UCSD-AML1 (cell line): Measurements from ENCODE around the gene SLC2A6.

Experiments used
- DNase-seq: peaks from one replicate; lab custom pipeline; 2025; ENCODE audit not compliant: unreplicated experiment; lab: John Stamatoyannopoulos, UW

Gene SLC2A6, protein sequence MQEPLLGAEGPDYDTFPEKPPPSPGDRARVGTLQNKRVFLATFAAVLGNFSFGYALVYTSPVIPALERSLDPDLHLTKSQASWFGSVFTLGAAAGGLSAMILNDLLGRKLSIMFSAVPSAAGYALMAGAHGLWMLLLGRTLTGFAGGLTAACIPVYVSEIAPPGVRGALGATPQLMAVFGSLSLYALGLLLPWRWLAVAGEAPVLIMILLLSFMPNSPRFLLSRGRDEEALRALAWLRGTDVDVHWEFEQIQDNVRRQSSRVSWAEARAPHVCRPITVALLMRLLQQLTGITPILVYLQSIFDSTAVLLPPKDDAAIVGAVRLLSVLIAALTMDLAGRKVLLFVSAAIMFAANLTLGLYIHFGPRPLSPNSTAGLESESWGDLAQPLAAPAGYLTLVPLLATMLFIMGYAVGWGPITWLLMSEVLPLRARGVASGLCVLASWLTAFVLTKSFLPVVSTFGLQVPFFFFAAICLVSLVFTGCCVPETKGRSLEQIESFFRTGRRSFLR

DNA sequence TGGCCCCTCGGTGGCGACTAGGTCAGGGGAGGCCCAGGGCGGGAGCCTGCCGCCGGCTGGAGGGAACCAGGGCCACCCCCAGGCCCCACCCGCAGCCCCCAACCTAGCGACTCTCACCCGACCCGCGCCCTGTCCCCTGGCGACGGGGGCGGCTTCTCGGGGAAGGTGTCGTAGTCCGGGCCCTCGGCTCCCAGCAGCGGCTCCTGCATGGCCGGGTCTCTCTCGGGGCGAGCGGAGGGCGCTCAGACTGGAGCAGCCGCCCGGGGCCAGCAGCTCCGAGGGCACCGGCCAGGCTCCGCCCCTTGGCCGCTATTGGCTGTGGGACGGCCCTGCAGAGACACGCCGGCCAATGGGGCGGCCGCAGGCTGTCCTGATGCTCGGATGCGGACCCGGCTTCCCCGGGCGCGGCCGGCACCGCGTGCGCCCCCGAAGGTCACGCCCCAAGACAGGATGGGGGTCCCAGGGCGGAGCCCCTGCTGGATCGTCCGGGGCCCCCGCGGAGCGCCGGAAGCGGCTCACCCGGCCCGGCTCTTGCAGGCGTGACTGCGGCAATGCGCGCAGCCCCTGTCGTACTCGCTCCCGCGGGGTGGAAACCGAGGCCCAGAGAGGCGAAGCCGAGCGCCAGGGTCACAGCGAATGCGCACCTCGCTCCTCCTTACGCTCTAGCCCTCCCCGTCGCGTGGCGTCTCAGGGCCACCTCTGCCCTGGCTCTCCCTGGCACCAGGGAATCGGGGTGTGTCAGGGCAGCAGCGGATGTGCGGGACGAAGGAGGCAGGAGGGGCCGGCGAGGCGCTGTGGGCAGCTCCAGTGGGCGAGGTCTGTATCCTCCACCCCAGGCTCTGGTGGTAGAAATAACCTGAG lies at the start of gene SLC2A6:
Gene SLC2A6, minus strand, starts transcription at position 249 of the 861 bp plus-strand sequence. Its CDS starts 40 bp downstream, at position 209.
- peak; percentile 84 for DNase-seq

DNA sequence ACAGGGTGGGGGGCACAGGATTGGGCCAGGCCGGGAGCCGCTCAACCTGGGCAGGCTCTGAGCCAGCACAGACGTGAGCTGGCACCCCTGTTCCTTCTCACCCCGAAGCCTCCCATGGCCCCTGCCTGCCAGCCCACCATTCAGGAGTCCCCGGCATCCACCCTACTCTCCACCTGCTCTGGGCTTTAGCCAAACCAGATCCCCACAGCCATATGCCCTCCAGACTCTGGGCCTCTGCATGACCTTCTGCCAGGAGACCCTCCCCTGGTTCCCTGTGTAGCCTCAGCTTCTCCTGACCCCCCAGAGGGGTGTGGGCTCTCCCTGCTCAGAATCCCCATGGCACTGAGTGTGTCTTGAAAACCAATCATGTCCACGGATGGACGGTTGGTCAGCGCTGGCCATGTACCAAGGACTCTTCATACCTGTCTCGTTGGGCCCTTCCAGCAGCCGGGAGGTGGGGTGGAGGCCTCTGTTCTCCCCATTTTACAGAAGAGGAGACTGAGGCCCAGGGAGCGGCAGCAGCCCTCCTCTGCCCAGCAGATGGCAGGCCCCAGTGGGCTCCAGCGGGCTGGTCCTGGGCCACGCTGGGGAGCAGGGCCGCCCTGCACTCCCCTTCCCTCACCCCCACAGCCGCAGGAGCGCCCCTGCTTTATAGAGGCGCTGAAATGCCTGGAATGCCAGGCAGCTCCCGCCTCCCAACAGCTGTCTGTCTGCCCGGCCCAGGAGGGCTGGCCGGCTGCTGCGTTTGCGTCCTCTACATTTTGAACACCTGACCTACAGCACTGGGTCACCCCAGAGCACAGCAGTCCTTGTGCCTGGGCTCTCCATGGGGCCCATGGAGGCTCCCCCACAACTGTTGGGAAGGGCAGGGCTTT lies 49.3 kb upstream of the SLC2A6 start:
- DNase-seq, result no peak

DNA sequence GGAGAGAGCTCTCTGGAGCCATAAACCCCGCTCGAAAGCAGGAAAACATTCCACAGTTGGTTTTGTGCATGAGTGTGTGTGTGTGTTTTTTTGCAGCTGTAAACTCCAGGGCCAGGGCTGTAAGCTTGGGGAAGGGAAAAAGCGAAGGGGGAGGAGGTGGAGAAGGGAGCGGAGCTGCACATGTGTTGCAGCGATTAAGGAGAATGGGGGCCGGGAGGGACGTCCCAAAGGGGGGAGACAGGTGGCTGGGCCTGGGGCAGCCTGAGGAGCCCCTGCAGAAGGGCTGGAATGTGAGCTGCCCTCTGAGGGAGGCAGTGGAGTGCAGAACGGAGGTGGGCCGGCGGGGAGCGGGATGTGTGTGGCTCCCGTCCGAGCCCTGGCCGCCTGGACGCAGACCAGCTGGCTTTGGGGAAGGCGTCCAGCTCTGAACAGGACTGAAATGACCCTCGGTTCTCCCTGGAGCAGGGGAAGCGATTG lies 48.6 kb upstream of the SLC2A6 start:
- DNase-seq, result no peak

DNA sequence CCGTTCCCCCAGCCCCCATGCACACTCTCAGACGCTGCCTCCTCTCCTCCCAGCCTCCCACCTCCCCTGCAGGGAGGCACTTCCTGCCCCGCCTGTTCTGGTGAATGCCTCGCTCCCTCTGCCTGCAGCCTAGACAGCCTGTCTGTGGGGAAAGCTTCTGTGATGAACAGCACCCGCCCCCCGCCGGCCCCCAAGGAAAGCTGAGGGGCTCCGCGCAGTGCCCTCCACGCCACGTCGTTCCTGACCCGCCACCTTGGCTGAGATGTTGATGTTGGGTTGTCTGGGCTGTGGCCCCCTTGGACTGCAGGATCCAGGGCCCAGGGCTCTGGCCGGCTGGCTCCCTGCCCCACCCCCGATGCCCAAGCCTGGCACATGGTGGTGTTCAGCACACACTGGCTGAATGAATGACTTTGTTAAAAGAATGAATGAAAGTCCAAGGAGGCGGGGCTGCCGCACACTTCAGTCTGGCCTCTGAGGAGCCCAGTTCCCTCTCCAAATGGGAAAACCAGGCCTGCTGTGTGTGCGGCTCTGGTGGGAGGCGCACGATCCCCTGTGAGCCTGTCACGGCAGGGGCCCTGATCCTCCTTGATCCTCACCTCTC lies 47.9 kb upstream of the SLC2A6 start:
- DNase-seq, result peak; percentile 34

DNA sequence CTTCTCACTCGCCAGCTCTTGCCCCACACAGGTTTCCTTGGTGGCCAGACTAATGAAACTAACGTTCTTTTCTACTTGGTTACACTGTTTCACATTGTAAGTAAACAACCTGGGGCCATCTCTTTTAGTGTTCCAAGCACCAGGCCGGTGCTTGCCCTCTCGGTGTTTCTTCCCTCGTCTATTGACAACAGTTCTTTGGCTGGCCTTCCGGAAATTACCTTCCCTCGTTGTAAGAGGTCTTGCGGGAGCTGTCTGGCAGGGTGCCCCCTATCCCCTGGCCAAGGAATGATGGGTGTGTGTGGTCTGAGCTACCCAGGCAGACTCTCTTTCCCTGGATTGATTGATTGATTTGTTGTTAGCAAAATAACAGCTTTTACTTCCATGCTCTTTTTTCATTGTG lies 46.8 kb upstream of the SLC2A6 start:
- DNase-seq, result no peak

DNA sequence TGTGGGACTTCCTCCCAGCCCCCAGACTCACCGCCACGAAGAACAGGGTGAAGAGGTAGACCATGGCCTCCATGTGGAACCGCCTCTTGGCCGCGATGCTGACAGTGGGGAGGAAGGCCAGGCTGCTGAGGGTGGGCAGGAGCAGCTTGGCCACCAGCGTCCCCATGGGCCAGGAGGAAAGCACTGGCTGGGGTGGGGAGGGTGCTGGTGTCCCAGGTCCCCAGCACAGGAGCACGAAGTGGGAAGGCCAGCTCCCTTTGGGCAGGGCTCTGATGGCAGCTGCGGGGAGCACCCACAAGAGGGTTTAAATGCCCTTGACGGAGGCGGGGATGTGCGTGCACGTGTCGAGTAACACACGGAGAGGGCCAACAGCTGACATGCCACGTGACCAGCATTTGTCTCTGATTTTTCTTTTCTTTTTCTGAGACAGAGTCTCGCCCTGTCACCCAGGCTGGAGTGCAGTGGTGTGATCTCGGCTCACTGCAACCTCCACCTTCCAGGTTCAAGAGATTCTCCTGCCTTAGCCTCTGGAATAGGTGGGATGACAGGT lies 45.9 kb upstream of the SLC2A6 start, which contains the start of gene MYMK:
Gene MYMK, minus strand, starts transcription at position 281 of the 550 bp plus-strand sequence. Its CDS starts 115 bp downstream, at position 166.
- DNase-seq, result no peak

DNA sequence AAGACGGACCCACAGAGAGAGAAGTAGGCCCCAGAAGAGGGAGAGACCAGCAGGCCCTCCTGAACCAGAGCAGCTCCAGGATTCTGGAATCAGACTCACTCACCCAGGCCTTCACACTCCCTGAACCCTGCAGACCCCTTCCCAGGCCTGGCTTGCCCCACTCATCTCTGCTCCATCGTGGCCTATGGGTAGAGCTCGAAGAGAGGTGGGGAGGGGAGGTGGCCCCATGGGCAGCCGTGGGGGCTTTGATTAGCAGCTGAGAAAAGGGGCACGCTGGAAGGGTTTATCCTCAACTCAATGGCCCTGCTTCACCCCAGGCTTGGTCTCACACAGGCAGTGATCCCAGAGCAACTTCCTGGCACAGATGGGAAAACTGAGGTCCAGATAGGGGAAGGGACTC lies 45.2 kb upstream of the SLC2A6 start:
- no peak for DNase-seq

DNA sequence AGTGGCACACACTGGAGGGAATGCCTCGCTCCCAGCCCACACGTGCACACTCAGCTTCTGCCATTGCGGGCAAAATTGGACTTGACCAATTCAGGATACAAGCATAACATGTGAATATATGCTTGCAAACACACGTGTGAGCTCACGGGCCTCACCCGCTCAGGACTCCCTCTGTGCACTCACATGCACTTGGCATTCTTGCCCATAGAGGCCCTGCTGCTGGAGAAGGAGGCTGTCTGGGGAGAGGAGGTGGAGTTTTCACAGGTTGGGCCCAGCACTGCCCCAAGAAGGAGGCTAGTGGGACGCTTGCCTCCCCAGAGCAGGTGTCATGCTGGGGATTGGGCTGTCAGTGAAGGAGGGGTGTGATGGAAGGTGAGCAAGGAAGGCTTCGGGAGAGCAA lies 44.2 kb upstream of the SLC2A6 start:
- no peak for DNase-seq

DNA sequence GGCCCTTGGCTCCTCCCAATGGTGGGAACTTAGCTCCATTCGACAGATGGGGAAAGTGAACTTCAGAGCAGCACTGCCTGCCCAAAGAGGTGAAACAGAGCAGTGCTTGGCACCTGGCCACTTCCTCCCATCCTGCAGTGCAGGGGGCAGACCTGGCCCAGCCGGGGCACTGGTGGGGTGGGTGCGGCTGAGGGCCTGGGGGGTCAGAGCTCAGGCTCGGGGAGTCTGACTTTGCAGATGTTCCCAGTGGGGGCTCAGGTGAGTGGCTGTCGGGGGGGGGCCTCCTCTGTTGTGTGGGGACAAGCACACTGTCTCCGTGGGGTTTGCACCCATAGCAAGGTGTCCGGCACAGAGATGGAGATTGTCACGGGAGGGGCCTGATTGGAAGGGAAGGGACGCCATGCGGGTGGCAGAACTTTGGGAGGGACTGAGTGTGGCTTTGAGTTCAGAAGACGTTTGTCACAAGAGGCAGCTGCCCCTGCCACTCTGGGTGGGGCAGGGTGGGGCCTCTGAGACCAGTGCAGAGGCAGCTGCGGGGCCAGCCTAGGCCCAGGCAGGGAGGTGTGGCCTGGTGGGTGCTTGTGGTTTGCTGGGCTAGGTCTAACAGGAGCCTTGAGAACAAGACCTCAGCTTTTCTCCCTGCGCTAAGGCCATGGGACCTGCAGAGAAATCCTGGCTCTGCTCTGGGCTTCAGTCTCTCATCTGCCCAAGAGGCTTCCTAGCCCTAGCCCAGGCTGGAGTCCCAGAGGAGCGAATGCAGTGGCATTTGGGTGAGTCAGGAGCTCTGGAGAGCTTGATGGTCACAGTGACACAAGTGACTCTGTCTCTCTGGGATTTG lies 43.4 kb upstream of the SLC2A6 start:
- no peak for DNase-seq

DNA sequence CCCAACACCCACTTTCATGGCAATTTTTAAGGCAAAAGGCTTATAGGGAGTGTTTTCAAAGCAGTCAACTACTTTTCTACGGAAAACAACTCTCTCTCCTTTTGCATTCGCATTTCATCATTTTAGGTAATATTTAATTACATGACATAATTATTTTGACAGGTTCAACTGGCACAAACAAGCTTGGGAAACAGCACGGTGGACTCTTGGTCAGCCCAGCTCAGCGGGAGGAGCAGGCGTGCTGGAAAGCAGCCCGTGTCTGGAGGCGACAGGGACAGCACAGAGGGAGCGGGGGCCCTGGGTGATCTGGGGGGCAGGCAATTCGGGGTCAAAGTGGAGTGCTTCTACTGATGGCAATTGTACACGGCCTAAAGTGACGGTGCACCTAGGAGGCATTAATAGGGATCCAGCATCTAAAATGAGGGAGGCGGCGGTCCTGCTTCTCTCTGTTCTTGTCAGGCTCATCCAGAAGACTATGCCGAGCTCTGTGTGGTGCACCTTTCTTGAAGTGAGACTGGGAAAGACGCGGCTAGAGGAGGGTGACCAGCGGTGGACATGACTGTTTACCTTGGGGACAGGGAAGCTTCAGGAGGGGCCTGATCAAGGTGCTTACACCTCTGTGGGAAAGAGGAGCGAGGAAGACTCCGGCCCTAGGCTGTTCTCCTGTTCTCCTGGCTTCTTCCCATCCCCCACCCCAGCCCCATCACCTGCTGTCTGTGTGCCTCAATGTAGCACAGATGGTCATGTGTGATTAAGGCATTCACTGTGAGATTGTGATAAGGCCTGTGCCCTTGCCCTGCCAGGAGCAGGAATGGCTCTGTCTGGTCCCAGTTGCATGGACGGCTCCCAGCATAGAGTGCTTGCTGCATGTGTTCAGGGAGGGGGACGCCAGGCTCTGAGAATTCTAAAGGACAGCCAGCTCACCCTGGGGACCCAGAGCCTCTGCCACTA lies 42.5 kb upstream of the SLC2A6 start:
- DNase-seq, result no peak

DNA sequence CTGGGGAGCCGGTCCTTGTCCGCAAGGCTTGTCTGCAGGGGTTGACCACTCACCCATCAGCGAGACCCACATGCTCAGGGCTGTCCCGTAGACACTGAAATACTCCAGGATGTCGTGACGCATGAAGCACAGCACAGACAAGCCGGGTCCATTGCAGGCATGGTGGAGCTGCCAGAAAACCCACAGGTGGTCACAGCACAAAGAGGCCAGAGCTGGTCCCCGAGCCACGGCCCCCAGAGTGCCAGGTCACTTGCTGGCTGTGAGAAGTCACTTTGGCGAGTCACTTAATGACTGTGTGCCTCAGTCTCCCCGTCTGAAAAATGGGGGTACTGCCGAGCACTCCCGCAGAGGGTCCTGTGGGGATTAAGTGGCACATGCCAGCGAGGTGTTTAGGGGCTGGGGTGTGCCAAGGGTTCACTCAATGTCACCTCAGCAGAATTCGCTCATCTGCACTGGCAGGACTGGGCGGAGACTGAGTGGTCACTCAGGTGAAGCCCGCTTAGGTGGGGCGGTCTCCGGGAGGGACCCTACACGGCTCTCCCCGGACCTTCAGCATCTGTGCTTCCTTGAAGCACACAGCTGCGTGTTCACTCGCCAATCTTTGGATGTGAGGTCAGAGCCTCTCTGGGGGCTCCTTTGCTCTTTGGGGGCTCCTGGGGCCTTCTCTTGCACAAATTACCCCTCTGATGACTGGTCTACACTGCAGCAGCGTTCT lies 41.4 kb upstream of the SLC2A6 start:
- DNase-seq, result no peak

DNA sequence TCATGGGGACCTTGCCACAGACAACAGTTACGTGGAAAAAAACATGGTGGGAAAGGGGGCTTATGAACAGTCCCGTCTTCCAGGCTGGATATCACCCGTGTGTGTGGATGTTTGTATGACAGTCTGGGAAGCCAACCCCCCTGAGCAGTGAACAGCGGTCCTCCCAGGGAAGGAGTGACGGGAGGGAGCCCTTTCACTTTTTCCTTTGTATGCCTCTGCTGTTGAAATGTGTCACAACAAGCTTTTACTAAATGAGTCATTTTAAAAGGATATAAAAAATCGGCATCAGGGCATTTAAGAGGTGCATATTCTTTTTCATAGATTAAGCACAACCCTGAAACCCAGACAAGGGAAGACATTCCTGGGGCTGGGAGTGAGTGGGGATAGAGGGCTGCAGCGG lies 40.8 kb upstream of the SLC2A6 start:
- no peak for DNase-seq

DNA sequence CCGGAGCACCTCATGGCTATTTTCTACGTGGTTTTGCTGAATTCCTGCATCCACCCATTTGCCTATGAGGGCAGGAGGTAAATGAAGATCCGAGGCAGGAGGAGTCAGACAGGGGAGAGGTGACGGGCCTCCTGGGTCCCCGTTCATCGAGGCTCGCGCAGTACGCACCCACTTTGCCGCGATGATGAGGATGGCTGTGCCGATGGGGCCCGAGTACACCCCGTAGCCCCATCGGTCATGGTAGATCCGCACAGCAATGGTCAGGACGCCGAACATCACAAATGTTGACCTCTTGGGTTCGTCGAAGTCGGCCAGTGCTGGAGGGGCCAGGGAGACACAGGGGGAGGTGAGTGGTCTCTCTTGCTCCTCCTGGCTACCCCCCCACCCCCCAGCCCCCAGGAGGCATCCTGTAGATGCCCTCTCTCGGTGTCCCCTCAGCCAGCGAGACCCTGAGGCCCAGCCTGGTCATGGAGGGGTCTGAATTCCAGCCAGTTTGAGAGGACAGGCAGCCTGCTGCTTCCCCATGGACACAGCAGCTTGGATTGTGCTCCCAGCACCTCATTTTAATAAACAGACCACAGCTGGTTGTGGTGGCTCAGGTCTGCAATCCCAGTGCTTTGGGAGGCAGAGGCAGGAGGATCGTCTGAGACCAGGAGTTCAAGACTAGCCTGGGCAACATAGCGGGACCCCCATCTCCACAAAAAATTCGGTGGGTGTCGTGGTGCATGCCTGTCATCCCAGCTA lies 40.0 kb upstream of the SLC2A6 start:
- DNase-seq, result no peak

DNA sequence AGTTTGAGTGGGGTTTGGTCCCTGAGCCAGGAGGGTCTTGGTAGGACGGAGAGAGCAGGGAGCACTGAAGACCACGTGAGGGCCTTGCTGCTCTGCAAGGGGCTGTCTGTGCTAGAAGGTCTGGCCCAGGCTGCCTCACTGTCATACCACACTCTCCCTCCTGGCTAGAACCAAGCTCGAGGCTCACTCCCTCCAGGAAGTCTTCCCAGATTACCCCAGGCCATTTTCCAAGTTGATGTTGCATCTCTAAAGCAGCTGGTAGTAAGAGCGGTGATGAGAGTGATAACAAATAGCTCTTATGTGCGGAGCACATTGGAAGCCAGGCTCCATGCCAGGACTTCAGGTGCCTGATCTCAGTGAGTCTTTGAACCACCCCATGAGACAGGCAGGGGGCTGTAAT lies 39.3 kb upstream of the SLC2A6 start:
- DNase-seq, result no peak

DNA sequence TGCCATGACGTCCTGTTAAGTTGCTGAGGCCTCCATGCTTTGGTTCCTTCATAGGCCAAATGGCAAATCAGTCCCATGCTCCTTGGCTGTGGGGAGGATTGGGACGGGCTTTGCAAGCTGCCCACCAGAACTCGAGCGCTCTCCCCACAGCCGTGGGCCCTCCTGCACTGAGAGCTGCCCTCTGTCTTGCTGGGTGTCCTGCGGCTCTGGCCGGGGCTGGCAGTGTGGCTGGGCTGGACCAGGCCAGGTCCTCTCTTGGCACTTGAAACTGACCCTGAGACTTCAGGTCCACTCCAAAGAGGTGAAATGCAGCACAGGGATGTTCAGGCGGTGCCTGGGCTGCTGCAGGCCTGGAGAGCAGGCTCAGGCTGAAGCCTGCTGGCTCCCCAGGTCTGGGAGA lies 38.8 kb upstream of the SLC2A6 start:
- no peak for DNase-seq

DNA sequence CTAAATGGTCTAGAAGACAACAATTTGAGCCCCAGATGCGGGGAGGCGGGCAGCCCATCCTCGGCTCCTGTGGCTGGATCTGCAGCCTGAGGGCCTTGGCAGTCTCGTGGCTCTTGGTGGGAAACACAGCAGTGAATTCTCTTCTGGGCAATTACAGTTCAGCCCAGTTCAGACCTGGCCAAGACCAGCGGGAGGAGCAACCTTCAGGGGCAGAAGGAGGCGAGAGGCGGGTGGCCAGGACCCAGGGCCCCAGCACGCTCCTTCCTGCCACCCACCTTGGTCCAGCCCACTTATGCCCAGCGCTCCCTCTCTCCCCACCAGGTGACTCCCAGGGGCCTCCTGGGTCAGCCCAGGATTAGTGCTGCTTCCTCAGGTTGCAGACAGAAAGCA lies 38.1 kb upstream of the SLC2A6 start:
- DNase-seq, result no peak
